Ascending aorta (tissue), 2 donors: ENCODE data around the gene NUP214. TPM values are rescaled to one million over a fixed set of nuclear protein-coding genes. Genes with fewer than 3 reads are reported as not detected.

ENCODE experiments used
- DNase-seq, 2 donors: peaks; one replicate each; pipeline ENCODE4 v3.0.0-alpha.2; 2019; ENCODE audit warnings: low spot score in 2 of 2
- H3K27ac ChIP-seq, 2 donors: fragments of 200-600 bp; sonication (generic); one replicate each; pipeline ENCODE4 v1.5.1; 2016 to 2017; ENCODE audit warnings: mild to moderate bottlenecking in 1 of 2
- H3K27me3 ChIP-seq: fragments of 200-600 bp; sonication (generic); one replicate; pipeline ENCODE4 v1.5.1; 2017
- H3K36me3 ChIP-seq, 2 donors: fragments of 200-600 bp; sonication (generic); one replicate each; pipeline ENCODE4 v1.5.1; 2016
- H3K4me1 ChIP-seq, 2 donors: fragments of 200-600 bp; sonication (generic); one replicate each; pipeline ENCODE4 v1.5.1; 2016 to 2017; ENCODE audit warnings: mild to moderate bottlenecking in 1 of 2
- H3K4me3 ChIP-seq, 2 donors: fragments of 200-600 bp; sonication (generic); one replicate each; pipeline ENCODE4 v1.5.1; 2016 to 2017; ENCODE audit warnings: mild to moderate bottlenecking in 1 of 2
- H3K9me3 ChIP-seq, 2 donors: fragments of 200-600 bp; sonication (generic); one replicate each; pipeline ENCODE4 v1.5.1; 2016
- CTCF ChIP-seq, 3 experiments: fragments of 200-600 bp in 2 of 3; fragments of 450-650 bp in 1 of 3; sonication (generic) in 2 of 3; IDR thresholded peaks; one replicate each; pipeline ENCODE4 v1.5.1; 2016 to 2019; ENCODE audit warnings: antibody characterized with exemption in 3 of 3, mild to moderate bottlenecking in 1 of 3, moderate library complexity in 1 of 3
- intact Hi-C: fragments of 100-400 bp; cut with DNase I; formaldehyde crosslinking; loops from one replicate; pipeline ENCODE4 v1.15.1; 2023
- total RNA-seq: library from RNA; depleted of rRNA; stranded (reverse); fragments of >200 nt; gene quantifications from one replicate; pipeline ENCODE4 v1.1.0, GENCODE V29; 2016

Gene NUP214
- total RNA-seq, 1 donor from 2014 or later: 234 TPM

- DNase-seq: no peak
- Histone ChIP-seq H3K4me3 (no peak overlapping the region), H3K27ac (no peak overlapping the region), H3K27me3 (no peaks in the 10 kb centered on the region), H3K36me3 (peaks cover 42 to 61% of the 10 kb centered on the region in 2 donors), H3K9me3 (no peaks in the 10 kb centered on the region), H3K4me1 (no peaks in the 10 kb centered on the region)
- intact Hi-C loops: no loop called here
- no peak for TF ChIP-seq CTCF (IDR thresholded peaks at IDR 0.05)
Observed at GRCh38 chr9:131162886-131163285, 37.5 kb downstream of the NUP214 start.

GRCh38 chr9:131165523-131165922 lies 40.1 kb downstream of the NUP214 start:
- no peaks in the 10 kb centered on the region for H3K9me3 ChIP-seq
- H3K27ac ChIP-seq: no peak overlapping the region
- peaks cover 31 to 51% of the 10 kb centered on the region in 2 donors for H3K36me3 ChIP-seq
- H3K4me1 ChIP-seq: no peaks in the 10 kb centered on the region
- no peak for DNase-seq
- H3K4me3 ChIP-seq: no peak overlapping the region
- no peak for TF ChIP-seq CTCF (IDR thresholded peaks at IDR 0.05)
- intact Hi-C loops: no loop called here
- no peaks in the 10 kb centered on the region for H3K27me3 ChIP-seq

GRCh38 chr9:131167146-131167692 lies 41.8 kb downstream of the NUP214 start:
- no peak for DNase-seq
- no peak overlapping the region for H3K27ac ChIP-seq
- H3K36me3 ChIP-seq: peaks cover 29 to 53% of the 10 kb centered on the region in 2 donors
- no peak overlapping the region for H3K4me3 ChIP-seq
- H3K4me1 ChIP-seq: no peaks in the 10 kb centered on the region
- H3K27me3 ChIP-seq: no peaks in the 10 kb centered on the region
- no peaks in the 10 kb centered on the region for H3K9me3 ChIP-seq
- no peak for TF ChIP-seq CTCF (IDR thresholded peaks at IDR 0.05)
- intact Hi-C loops: no loop called here

GRCh38 chr9:131167936-131168335 lies 42.5 kb downstream of the NUP214 start:
- no peaks in the 10 kb centered on the region for H3K4me1 ChIP-seq
- DNase-seq: no peak
- H3K36me3 ChIP-seq: peaks cover 23 to 46% of the 10 kb centered on the region in 2 donors
- no peak overlapping the region for H3K27ac ChIP-seq
- intact Hi-C loops: no loop called here
- H3K27me3 ChIP-seq: no peaks in the 10 kb centered on the region
- no peak overlapping the region for H3K4me3 ChIP-seq
- no peaks in the 10 kb centered on the region for H3K9me3 ChIP-seq
- TF ChIP-seq CTCF (IDR thresholded peaks at IDR 0.05): no peak

- Histone ChIP-seq H3K27ac (no peak overlapping the region), H3K9me3 (no peaks in the 10 kb centered on the region), H3K27me3 (no peaks in the 10 kb centered on the region), H3K4me3 (no peak overlapping the region), H3K4me1 (no peaks in the 10 kb centered on the region), H3K36me3 (peaks cover 16 to 41% of the 10 kb centered on the region in 2 donors)
- DNase-seq: no peak
- no peak for TF ChIP-seq CTCF (IDR thresholded peaks at IDR 0.05)
- intact Hi-C loops: no loop called here
Observed at GRCh38 chr9:131169563-131170240, 44.3 kb downstream of the NUP214 start.
